Activated T-cell treated with anti-CD3 and anti-CD28 coated beads, Interleukin-2, amount 50 U/mL, for 48 hours (primary cell): ENCODE data around the gene MARCHF9.
A peak's percentile ranks its signal among the peaks of the same experiment; 100 is the strongest.

Source experiments
- DNase-seq, 2 experiments: peaks; one replicate each; pipeline ENCODE4 v3.0.0-alpha.2; 2020

Gene MARCHF9

GRCh38 chr12:57737467-57738460 lies 17.1 kb upstream of the MARCHF9 start:
- no peak for DNase-seq

DNA sequence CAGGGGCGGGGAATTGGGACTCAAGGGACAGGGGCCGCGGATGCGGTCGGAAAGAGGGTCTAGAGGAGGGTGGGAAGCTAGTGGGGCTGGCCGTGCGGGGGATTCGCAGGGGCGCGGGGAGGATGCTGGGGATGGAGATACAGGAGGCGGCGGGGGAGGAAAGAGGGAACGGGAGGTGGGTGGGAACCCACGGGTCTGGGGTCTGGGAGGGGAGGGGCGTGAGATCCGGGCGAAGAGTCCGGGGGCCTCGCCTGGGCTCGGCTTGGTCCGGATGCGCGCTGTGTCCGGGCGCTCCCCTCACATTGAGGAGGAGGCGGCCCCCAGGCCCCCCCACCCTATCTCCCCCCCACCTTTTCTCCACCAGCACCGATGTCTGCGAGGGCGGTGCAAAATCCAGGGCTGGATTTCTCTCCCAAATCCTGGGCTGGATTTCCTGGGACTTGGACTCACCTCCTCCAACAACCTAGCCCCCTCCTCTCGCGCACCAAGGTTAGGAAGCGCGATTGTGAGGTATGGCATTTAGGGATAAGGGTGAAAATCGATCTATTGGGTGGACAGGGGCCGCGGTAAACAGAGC lies 16.2 kb upstream of the MARCHF9 start, which contains the start of gene AGAP2:
TSS of gene AGAP2 (minus strand) at position 82 of the 577 bp plus-strand sequence. CDS start 496 bp downstream, outside the sequence.
- no peak for DNase-seq

DNA sequence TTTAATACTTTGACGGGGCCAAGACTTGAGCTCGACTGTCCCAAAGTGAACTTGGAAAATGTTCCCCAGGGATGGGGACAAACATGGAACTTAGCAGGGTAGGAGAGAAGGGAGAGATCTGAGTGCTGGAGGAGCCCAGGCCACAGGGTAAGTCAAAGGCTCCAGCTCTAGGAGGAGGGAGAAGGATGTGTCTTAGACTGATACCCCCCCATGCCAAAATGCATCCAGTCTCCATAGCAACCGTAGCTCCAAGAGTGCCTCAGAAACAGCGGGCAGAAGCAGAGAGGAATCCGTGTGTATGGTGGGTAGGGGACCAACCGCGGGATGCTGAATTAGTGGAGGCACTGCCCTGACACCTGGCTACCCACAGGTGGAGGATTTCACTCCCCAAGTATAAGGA lies 15.5 kb upstream of the MARCHF9 start:
- no peak for DNase-seq

DNA sequence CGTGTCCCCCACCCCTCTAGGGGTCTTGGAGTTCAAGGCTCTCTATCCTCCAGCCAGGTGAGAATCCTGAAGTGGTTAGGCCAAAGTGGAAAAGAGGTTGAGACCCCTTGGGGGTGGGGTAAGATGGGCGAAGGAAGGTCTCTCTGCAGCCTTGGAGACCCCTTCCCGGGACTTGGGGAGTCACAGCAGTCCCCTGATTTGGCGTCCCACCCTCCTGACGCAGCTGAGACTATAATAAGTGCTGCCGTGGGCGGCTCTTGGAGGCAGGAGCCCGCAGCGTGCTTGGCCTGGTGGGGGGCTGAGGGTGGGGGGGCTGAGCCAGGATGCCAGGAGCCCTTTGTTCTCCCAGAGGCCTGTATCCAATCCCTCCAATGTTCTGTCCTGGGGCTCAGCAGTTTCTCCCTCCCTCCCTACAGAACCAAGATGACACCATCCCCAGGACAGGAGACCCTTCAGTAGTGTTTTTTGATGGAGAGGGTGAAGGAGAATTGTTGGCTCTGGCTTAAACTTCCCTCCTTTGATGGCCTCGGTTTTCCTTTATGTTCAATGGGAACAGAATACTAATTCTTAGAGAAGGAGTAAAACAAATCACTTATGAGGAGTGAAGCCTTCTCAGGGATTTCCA lies 14.9 kb upstream of the MARCHF9 start:
- no peak for DNase-seq

GRCh38 chr12:57740656-57741412 lies 14.1 kb upstream of the MARCHF9 start:
- DNase-seq, result peak; percentile 76 to 81

GRCh38 chr12:57741413-57741789 lies 13.5 kb upstream of the MARCHF9 start:
- no peak for DNase-seq

DNA sequence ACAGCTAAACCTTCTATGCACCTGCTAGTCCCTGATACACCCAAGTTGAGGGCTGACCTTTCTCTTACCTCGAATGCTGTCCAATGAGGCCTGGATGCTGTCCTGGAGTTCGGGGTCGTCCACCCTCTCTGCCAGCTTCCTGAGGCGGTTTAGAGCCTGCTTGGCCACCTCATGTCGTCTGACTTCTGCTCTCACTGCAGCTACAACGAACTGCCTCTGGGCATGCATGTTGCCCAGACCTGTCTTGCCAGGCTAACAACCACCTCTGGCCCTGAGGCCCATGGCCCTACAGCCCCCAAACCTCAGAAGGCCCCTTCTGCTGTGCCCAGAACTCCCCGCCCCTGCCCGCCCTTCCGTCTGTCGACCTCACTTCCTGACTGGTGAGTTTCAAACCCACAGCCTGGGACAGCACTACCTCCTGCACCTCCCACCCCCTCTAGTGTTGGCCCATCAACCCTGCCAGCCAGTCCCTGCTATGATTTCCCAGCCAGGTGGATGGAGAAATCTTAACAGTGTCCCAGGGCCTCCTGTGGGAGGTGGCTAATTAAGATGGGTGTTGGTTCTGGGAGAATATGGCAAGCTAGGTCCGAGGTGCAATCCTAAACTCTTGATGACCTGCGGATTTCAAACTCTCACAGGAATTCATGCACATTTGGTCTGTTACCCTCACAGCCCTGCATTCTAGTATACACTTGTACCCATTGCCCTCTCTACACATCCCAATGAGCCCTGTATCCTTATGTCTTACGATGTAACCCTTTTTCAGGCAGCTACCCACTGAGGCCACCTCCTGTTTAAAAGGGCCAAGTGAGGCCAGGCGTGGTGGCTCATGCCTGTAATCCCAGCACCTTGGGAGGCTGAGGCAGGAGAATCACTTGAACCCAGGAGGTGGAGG lies 12.8 kb upstream of the MARCHF9 start:
- DNase-seq, result peak; percentile 81 to 85

- no peak for DNase-seq
These were observed 11.1 kb upstream of the MARCHF9 start for GRCh38 chr12:57743769-57744168.

- DNase-seq, result peak; percentile 88
These were observed 10.6 kb upstream of the MARCHF9 start for GRCh38 chr12:57744194-57744776.

DNA sequence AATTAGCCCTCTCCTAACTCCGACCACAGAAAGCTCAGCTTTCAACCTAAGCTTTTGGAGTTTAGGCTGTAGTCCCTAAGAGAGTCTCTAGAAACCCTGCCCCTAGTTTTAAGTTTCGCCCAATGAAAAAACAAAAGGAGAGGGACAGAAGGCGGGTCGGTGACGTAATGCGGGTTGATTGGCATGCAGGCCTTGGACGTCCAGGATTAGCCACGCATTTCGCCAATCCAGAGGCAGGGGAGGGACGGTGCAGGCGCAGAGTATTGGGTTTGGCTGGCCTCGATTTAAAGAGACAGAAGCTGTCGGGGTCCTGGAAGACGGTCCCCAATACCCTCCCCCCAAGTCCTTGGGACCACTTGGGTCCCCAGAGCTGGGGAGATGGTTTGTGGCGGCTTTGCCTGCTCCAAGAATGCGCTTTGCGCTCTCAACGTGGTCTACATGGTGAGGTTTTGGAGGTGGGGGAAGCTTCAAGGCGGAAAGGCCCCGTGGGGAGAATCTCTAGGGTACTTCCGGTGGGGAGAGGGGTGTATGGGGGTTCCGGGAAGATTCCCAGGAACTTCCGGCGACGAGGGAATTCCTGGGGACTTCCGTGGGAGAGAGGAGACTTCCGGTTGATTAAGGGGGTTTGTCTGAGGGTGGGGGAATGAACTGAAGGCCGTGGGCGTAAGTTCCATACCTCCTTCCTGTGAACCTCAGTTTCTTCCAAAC lies 10.0 kb upstream of the MARCHF9 start, which contains the start of gene TSPAN31:
TSS of gene TSPAN31 (plus strand) at position 263 of the 708 bp plus-strand sequence. CDS start at position 379, 116 bp downstream.
- peak; percentile 93 to 95 for DNase-seq

DNA sequence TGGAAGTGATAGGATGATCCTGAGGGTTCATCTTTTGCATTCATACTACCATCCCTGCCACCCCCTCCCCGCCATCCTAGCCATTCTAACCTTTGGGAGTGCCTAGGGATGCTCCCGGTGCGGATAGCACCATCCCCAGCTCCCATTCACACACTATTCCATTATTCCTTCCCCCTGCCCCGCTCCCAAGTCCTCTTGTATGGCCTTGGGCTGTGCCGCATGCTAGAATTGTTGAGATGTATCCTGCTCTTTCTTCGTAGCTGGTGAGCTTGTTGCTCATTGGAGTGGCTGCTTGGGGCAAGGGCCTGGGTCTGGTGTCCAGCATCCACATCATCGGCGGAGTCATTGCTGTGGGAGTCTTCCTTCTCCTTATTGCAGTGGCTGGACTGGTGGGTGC lies 9.4 kb upstream of the MARCHF9 start:
- peak; percentile 41 to 43 for DNase-seq

- DNase-seq, result no peak
These were observed 8.9 kb upstream of the MARCHF9 start for GRCh38 chr12:57746025-57746424.

DNA sequence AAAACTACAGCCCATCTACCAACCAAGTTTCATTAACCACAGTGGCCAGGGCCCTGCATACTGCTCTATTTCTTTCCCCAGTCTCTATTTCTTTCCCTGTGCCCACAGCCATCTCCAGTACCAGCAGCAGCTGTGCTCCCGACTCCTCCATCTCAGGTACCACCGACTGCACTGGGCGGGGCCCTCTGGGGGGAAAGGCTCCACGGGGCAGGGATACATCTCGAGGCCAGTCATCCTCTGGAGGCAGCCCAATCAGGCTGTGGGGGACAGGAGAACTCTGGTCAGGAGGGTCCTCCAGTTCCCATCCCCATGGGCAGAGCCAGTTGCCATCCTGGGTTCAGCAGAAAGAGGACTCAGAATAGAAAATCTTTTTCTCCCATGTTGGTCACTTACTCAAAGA lies 5.8 kb upstream of the MARCHF9 start:
- no peak for DNase-seq

- no peak for DNase-seq
These were observed 4.1 kb upstream of the MARCHF9 start for GRCh38 chr12:57750561-57751431.

- no peak for DNase-seq
These were observed 3.5 kb upstream of the MARCHF9 start for GRCh38 chr12:57751432-57751787.

- peak; percentile 97 to 98 for DNase-seq
These were observed 2.9 kb upstream of the MARCHF9 start, which contains the start of gene CDK4 for GRCh38 chr12:57751788-57752667. TSS of gene CDK4 (minus strand) at chr12:57752310. CDS start at chr12:57751717, 593 bp downstream.

- no peak for DNase-seq
These were observed 2.3 kb upstream of the MARCHF9 start for GRCh38 chr12:57752668-57753000.

GRCh38 chr12:57753756-57754337 lies 1.1 kb upstream of the MARCHF9 start:
- DNase-seq, result no peak
